HG03520 (cell line): Measurements from ENCODE around the gene FAM237B.
A peak's percentile ranks its signal among the peaks of the same experiment; 100 is the strongest.
"Not testable (repeated sequence)": the region's sequence is repeated elsewhere in the genome, so short reads cannot be mapped to it uniquely, and the experiment has no call there.

Source experiments
- ATAC-seq: cut with Tn5 transposase; IDR thresholded peaks from one replicate; pipeline ENCODE4 v1.9.1; 2021; ENCODE audit warnings: mild to moderate bottlenecking, moderate library complexity; ENCODE audit not compliant: unreplicated experiment

FAM237B gene

GRCh38 chr7:90320801-90321494, at the start of gene FAM237B:
Gene FAM237B (minus strand): TSS chr7:90321304. CDS start chr7:90319748, 1,556 bp downstream.
- no peak for ATAC-seq

- ATAC-seq = no peak
These were observed 30.9 kb upstream of the FAM237B start for GRCh38 chr7:90351987-90352386.

GRCh38 chr7:90350032-90350431, 28.9 kb upstream of the FAM237B start:
- not testable (repeated sequence) for ATAC-seq

GRCh38 chr7:90349305-90349704, 28.2 kb upstream of the FAM237B start:
- ATAC-seq = no peak

GRCh38 chr7:90347759-90348158, 26.7 kb upstream of the FAM237B start:
- ATAC-seq = no peak

GRCh38 chr7:90346336-90347125, 25.4 kb upstream of the FAM237B start, which contains the start of gene GTPBP10:
Gene GTPBP10 (plus strand): TSS chr7:90346716. CDS start chr7:90346742, 26 bp downstream.
- peak; percentile 92 for ATAC-seq

- ATAC-seq = peak; percentile 12
These were observed 24.7 kb upstream of the FAM237B start for GRCh38 chr7:90345595-90346335.

GRCh38 chr7:90345016-90345415, 23.9 kb upstream of the FAM237B start:
- ATAC-seq = no peak

- no peak for ATAC-seq
These were observed 16.0 kb upstream of the FAM237B start for GRCh38 chr7:90337106-90337505.

- not testable (repeated sequence) for ATAC-seq
These were observed 13.8 kb upstream of the FAM237B start for GRCh38 chr7:90334926-90335325.

GRCh38 chr7:90334193-90334843, 13.2 kb upstream of the FAM237B start:
- no peak for ATAC-seq

- no peak for ATAC-seq
These were observed 5.4 kb upstream of the FAM237B start for GRCh38 chr7:90326500-90326899.

GRCh38 chr7:90322837-90323236, 1.7 kb upstream of the FAM237B start:
- ATAC-seq = no peak

GRCh38 chr7:90320418-90320800, 695 bp downstream of the FAM237B start:
- no peak for ATAC-seq

GRCh38 chr7:90320014-90320413, 1.1 kb downstream of the FAM237B start:
- ATAC-seq = no peak

- ATAC-seq = no peak
These were observed 7.2 kb downstream of the FAM237B start for GRCh38 chr7:90313907-90314306.

- no peak for ATAC-seq
These were observed 8.4 kb downstream of the FAM237B start for GRCh38 chr7:90312745-90313144.

GRCh38 chr7:90311175-90311574, 9.9 kb downstream of the FAM237B start:
- no peak for ATAC-seq

GRCh38 chr7:90309872-90310271, 11.2 kb downstream of the FAM237B start:
- ATAC-seq = no peak

GRCh38 chr7:90303241-90303640, 17.9 kb downstream of the FAM237B start:
- ATAC-seq = no peak
